NCI-H1092 (cell line): ENCODE results near the gene PROK1.
"Not testable (repeated sequence)": the region's sequence is repeated elsewhere in the genome, so short reads cannot be mapped to it uniquely, and the experiment has no call there.

Source experiments
- DNase-seq: peaks from one replicate; lab custom pipeline; 2025; lab: John Stamatoyannopoulos, UW

Gene PROK1, protein sequence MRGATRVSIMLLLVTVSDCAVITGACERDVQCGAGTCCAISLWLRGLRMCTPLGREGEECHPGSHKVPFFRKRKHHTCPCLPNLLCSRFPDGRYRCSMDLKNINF

DNA sequence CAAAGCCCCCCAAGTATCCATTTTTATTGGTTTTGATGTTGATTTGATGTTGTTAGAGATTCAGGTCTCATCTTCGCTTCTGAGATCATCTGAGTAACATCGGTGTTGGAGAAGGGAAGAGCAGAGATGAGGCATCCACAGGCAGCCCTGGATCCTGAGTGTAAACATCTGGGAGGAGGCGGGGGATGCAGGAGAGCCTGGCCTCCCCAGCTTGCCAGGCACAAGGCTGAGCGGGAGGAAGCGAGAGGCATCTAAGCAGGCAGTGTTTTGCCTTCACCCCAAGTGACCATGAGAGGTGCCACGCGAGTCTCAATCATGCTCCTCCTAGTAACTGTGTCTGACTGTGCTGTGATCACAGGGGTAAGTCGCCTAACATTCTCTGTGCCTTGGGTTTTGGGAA is at the start of gene PROK1:
TSS of gene PROK1 (plus strand) at position 221 of the 400 bp plus-strand sequence. CDS start at position 289, 68 bp downstream.
- no peak for DNase-seq

DNA sequence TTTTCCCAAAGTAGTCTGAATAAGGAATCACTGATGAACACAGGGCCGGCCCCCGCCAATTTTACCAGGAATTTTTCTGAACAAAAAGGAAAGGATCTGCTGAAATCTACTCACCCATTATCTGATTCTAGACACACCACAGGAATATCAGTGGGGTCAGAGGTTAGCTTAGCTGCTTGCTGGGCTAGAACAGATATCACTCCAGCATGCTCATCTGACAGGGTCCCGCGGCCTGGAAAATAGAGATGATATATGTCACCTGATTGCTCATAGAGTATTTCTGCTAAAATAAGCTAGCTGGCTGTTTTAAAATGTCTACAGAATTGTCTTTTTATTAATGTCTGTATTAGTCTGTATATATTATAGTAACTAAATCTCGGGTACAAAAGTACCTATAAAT is 47.1 kb upstream of the PROK1 start:
- DNase-seq = no peak

DNA sequence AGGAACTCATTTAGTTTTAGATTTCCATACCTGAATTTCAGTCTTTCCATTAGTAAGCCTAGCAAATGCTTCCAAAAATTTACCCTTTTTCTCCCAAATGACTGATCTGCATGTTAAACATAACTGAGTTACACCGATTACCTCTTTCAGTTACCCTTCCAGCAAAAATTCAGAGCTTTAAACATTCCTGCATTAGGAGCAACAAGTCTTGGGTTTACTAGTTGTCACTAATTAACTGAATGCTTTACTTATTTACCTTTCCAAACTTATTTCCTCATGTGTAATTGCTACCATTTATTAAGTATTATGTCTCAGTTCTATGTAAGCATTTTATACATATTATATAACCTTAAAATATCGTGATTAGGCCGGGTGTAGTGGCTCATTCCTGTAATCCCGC is 46.5 kb upstream of the PROK1 start:
- no peak for DNase-seq

DNA sequence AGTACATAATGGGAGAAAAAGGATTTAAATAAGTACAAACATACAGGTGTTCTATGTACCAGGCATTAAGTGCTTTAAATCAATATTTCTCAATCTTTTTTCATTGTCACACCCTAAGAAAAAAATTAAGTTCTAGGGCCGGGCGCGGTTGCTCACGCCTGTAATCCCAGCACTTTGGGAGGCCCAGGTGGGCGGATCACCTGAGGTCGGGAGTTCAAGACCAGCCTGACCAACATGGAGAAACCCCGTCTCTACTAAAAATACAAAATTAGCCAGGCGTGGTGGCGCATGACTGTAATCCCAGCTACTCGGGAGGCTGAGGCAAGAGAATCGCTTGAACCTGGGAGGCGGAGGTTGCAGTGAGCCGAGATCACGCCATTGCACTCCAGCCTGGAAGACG is 44.5 kb upstream of the PROK1 start:
- not testable (repeated sequence) for DNase-seq

DNA sequence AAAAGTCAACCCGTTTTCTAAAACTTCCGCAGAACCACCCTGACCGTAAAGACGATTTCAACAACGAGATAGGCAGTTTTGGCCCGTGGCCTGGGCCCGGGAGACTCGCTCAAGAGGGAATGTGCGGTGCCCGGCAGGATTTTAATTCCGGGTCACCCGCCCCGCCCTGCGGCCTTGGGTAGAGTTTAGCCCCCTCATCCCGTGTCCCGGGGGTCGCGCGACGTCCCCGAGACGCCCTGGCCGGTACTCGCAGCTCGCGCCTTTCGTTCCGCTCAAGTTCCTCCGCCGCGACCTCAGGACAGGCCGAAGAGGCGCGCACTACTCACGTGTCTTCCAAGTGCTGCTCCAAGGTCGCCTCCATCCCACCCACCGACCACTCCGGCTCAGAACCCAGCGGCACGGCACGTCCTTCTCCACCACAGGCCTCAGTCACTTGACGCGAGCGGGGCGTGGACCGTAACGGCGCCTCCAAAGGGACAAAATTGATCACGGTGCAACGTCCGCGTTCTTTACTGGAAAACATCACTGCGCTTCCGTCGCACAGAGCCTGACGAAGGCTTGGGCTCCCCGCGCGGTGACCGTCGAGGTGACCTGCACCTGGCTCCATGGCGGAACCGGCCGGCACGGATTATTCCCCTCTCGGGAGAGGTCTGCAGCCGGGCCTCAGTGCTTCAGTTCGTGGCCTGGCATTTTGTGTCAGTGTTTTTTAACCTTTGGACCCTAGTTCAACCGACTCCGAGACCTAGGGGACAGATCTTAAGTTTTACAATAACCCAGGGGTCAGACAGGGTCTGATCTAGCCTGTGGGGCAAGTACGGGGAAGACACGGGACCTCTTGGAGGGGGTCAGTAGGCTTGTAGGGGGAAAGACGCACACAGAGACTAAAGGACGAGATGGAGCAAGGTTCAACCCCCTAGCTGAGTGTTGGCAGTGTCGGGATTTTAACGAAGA is 43.4 kb upstream of the PROK1 start, which contains the start of gene LAMTOR5:
TSS of gene LAMTOR5 (minus strand) at position 435 of the 951 bp plus-strand sequence. CDS start at position 361, 74 bp downstream.
- DNase-seq = peak; percentile 85

DNA sequence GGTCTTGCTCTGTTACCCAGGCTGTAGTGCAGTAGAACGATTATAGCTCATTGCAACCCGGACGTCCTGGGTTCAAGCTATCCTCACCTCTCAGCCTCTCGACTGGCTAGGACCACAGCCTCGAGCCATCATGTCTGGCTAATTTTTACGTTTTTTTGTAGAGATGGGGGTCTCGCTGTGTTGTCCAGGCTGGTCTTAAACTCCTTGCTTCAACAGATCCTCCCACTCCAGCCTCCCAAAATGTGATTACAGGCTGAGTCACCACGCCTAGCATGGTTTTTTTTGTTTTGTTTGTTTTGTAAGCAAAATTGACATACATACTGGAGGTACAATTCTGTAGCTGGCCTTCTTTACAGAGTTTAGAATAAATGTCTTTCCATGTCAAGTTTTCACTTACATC is 42.5 kb upstream of the PROK1 start:
- no peak for DNase-seq

DNA sequence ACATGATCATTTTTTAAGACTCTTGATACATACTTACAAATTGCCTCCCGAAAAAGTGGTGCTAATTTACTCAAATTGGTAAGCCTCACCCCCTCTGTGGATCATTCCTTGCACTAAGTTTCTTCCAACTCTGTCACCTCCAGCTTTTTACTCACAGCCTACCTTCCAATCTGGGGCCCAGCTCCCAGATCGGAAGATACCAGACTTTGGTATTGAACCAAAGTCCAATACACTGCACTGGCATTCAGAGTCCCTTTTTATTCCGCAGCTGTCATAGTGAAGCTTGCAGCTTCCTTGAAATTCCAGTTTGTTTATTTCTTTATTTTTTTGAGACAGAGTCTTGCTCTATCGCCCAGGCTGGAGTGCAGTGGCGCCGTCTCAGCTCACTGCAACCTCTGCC is 41.6 kb upstream of the PROK1 start:
- DNase-seq = no peak

DNA sequence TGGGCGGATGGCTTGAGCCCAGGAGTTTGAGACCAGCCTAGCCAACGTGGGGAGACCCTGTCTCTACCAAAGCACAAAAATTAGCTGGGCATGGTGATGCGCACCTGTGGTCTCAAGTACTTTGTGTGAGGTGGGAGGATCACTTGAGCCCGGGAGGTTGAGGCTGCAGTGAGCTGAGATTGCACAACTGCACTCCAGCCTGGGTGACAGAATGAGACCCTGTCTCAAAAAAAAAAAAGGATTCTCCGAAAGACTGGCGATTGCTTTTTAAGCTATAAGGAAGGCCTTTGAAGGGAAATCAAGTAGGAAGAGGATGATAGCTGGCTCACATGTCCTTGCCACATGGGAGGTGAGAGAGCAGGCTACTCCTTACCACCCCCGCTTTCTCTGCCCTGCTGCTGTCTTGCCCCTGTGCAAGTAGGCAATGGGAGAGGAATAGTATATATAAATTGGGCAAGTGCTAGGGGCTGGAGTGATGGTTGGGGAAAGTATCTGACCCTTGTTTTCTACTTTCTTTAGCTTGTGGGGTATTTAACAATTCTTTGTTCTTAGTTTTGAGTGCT is 39.7 kb upstream of the PROK1 start:
- no peak for DNase-seq

DNA sequence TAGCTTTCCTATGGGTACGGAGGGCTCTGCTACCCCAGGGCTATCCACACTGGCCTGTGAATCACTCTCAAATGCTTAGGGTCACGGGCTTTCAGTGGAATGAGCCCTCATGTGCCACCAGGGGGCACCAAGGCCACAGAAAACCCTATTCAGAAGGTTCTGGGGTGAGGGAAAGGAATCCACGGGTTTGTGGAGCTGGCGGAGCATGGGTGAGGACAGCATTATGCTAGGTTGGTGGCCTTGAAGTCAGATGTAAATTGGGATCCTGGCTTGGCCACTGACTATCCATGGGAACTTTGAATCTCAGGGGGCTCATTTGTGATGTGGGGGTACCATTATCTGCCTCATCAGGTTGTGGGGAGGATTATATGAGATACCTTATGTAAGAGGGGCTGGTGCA is 38.4 kb upstream of the PROK1 start:
- peak; percentile 40 for DNase-seq

DNA sequence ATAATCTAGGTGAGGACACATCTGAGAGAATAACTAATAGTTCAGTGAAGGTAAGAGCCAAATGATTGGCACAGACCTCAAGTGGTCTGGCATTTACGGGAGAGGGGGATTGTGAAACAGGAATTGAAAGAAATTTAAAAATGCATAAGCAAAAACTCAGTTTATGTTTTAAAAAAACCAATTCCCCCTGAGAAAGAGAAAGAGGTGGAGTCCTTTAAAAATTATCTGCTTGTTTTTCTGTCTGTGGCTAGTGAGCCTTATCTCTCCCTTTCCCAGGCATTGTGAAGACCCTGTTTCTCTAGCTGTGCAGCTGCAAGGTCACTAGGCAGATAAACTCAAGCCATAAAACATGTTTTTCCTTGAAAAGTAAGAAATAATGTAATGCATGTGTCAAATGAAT is 37.9 kb upstream of the PROK1 start:
- DNase-seq = not testable (repeated sequence)

DNA sequence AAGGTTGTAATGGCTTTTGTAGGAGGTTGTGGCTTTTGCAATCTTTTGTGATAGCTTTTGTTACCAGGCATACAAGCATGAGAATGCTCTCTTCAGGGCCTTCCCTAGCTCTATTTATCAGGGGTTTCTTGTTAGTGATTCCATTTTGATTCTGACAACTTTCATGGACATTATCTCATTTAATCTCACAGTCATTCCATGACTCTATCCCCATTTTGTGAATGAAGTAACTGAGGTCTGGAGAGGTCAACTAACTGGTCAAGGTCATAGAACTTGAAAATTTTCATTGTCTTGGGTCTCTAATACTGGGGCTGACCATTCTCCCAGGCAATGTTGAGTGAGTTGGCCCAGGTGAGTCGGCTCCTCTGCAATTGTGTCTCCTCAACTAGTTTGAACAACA is 32.2 kb upstream of the PROK1 start:
- DNase-seq = no peak

DNA sequence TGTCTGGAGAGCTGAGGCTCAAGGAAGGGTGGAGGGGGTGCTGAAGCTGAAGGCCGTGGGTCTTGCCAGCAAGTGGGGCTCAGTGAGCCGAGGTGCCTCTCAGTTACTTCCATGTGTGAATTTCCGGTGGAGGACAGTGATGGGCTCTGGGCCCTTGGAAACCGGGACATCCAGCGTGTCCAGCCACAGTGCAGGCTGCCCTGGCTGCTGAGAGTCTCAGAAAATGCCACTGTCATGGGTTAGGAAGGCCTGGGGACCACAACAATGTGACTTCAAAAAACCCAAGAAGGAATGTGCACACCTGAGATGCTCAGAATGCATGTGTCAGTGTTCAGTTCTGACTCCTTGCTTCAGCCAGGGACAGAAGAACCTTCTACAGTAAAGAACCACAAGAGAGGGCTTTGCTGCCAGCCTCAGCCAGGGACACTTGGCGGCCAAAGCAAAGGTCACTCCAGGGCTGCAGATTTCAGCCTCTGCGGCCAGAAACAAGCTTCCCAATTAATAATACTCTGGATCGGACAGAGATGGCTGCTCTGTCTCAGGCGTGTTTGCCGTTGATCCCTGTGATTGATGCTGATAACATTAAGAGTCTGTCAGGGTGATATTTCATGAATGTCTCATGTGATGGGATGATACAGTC is 30.8 kb upstream of the PROK1 start:
- no peak for DNase-seq

DNA sequence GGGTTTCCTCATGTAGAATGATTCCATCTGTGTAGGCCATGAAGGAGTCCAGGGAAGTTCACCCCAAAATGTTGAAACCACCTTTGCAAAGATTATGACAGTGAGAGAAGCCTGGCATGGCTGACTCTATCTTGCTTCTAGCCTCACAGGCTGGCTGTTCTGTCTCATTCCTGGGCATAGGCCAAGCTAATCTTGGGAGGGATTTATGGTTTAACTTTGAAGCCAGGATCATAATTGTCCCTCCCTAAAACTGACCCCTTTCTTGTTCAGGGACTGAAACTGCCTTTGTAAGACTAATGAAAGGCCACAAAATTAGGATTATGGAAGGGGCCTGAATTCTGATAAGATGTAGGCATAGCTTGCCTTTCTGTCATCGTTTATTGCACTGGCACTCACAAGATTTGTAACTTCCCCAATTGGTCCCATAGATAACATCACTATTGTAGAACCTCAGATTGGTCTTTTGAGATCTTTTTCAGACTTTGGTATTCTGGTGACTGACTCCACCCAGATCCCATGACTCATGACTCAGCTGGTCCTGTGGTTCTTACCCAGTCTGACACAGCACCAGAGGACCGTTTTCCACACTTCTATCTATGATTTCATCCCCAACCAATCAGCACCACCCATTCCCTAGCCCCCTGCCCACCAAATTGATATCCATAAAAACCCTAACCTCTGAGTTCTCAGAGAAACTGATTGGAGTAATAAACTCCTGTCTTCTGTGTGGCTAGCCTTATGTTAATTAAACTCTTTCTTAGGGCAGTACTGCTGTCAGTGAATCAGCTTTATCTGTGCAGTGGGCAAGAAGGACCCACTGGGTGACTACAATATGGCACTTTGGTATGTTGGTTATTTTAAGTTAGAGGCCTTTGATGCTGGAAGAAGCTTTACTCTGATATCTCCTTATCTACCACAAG is 29.8 kb upstream of the PROK1 start:
- no peak for DNase-seq

DNA sequence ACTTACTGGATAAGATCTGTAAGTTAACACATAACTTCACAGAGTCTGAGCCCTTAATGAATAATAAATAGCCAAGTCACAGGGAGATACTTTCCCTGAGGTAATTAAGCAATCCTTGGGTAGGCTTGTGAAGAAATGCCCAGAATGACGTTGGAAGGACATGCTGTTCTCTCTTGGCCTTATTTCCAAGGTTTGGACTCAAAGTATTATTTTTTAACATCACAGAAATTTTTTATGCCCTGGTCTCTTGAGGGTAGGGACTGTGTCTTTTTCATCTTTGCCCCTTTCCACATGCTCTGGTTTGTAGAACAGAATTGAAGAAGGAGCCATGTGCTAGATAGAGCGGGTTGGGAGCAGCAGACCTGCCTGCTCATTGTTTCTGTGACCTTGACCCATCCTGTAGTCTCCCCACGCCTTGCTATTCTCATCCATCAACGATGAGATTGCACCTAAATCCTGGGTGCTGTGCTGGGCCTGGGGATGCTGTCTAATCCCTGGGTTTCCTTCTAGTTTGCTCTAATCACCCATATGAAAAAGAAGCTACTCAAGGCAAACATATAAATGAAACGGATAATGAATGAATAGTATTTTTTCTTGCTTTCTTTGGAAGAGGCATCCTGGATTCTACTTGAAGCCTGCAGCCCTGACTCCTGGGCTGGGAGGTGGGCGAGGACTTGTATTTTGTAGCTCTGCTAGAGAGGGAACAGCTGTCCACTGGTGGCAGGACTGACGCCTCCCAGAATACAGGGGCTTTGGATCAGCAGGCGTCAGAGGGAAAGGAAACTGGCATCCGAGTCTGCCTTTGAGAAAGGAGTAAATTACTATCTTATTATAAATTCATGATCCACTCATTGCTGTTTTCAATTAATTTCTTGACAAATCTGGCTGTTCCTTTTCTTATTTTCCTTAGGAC is 26.0 kb upstream of the PROK1 start:
- no peak for DNase-seq

DNA sequence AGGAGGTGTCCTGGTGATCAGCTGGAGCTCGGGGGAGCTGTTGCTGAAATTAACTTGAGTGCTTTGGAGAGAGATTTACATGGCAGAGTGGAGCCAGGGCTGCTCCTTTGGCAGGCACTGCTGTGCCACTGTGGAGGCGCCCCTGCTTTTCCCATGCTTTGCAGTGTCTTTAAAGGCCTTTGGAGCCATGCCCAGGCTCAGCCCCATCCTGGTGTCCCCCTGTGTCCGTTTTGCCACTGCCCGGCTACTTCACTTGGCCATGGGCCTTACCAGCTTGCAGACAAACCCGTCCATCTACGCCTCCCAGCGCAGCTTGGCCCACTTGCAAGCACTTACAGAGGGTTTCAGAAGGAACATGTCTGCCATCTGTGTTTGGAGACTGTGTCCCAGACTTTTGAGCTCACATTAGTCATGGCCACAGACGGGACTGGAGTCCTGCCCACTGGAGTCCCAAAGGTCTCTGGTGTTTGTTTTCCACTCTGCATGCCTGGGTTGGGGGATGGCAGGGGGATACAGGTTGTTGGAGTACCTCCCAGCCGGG is 25.3 kb upstream of the PROK1 start:
- DNase-seq = peak; percentile 27

DNA sequence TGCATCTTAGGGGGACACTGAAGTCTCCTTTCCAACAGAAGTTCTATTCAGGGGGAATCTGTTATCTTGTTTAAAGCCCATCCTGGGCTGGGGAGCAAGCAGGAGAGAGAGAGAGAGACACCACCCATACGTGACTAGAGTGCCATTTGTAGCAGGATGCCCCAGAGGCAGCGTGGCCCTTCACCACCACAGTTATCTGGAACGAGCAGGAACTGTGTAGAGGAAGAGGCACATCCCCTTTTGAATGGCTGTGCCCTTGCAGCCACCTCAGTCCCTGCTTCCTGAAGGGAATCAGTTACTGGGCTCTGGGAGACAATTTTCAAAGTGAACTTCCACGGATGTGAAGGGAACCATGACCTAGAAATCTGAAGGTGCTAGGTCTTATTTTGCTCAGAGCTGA is 24.1 kb upstream of the PROK1 start:
- no peak for DNase-seq

DNA sequence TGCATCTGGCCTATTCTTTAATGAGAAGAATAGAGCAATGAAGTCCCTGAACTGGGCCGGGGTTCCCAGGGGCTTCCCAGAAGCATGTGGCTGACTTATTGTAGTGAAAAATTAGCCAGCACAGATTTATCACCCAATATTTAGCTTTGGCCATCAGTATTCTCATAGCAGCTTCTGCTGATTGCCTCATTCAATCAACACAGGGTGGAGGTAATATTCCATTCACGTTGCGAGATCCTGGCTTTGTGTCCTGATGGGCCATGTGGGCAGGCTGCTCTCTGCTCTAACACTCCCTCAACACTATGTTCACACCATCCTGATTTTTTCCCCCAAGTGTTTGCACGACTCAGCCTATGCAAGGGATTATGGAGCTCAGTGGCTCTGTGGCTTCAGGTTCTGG is 22.0 kb upstream of the PROK1 start:
- DNase-seq = no peak

DNA sequence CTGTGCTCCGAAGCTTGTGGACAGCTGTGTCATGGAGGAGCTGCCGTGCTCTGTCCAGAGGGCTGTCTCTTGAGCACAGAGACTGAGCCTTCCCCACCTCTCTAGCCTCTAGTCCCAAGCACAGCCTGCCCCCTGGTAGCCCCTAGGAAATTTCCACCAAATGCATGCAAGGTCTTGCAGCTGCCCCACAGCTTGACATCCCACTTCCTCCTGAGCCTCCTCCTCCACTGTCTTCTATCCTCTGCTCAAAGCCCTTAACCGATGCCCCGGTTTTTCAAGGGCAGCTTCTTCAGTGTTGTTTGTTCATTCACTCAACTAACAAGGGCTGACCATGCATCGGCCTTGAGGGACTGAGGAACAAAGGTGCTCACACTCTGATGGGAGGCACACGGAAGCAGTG is 20.6 kb upstream of the PROK1 start:
- DNase-seq = no peak

DNA sequence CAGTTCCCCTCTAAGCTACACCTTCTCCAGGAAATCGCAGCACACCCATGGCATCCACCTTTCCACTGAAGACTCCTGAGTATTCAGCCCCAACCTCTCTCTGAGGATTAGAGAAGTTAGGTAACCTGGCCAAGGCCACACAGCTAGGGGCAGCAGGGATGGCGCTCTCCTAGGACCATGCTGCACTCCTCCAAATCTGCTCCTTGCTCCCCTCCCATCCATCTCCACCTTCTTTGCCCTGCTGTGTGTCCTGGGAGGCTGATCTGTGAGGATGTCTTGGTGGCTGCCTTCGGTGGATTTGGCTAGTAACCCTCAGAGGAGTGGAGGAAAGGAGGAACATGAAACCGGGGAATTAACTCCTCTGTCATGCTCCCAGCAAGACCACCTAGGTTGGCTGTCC is 20.0 kb upstream of the PROK1 start:
- no peak for DNase-seq

DNA sequence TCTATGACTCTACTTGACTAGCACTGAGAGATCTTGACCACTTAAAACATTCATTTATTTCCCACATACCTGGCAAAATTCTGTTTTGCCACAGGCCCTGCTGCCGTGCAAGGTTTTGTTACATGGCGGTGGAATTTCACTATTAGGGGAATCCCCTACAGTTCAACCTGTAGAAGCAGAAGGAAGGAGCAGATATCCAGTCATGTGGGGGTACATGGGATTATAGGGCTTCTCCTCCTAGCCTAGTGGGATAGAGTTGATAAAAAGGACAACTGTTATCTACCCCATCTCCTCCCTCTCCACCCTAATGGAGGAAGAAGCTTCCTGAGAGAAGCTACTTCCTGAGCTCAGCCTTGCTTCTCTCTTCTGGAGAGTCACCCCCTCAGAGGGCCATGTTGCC is 17.7 kb upstream of the PROK1 start:
- no peak for DNase-seq
